HG02970 (cell line): ENCODE data around the gene TBXT.
"Not testable (repeated sequence)": the region's sequence is repeated elsewhere in the genome, so short reads cannot be mapped to it uniquely, and the experiment has no call there.

ENCODE experiments used
- ATAC-seq: cut with Tn5 transposase; IDR thresholded peaks from one replicate; pipeline ENCODE4 v1.9.1; 2021; ENCODE audit warnings: mild to moderate bottlenecking, moderate library complexity, moderate number of reproducible peaks; ENCODE audit not compliant: unreplicated experiment, low FRiP score

Gene TBXT

GRCh38 chr6:166173281-166173951 lies 5.8 kb upstream of the TBXT start:
- ATAC-seq, result no peak

DNA sequence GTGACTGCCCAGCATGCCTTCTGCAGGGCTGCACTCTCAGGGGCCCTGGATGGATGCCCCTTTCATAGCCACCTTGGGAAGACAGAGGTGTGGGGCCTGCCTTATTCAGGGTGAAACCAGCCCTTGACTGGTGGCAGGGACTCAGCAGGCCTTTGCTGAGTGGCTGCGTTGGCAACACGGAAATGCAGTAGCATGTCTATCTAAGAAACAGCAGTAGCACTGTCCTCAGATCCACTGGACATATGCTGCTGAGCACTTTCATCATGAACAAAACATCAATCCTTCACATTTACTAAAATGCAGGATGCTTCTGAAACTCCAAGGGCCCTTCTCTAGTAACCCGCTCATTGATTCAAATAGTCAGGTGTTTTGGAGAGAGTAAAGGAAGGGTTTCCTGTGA lies 4.9 kb upstream of the TBXT start:
- no peak for ATAC-seq

- no peak for ATAC-seq
Observed at GRCh38 chr6:166169549-166170421, 2.1 kb upstream of the TBXT start.

DNA sequence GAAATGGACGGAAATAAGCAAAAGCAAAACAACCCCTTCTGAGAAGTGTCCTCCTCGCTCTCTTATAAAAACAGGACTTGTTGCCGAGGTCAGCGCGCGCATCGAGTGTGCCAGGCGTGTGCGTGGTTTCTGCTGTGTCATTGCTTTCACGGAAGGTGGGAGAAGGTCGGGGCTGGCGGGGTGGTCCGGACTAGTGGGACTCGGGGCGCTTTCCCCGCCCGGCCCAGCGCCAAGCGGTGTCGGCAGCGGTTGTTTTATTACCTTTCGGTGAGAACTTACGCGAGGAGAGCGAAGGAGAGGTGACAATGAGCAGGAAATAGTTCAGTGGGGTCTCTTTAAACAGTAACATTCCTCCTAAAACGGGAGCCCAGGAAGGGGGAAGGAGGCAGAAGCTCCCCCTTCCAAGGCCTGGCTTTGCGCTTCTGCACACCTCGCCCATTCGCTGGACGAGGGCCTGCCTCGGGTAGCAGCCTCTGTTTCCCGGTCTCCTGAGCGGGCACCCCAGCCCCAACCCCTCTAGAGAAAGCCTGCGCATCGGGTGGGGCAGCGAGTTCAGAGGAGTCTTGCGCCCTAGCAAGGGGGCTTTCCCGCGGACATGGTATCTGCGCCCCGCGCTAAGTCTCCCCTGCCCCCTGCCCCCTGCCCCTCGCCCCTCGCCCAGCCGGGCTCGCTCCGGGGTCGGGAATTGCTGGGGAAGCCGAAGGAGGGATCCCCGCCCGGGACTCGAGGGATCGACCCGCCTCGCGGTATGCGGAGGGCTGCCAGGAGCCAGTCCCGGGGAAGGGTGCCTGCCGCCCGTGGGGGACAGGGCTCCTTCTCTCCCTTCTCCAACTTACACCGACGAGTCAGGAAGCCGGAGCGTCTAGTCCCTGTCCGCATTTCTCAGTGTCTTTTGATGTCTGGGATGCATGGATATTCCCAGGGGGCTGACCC lies 1.2 kb upstream of the TBXT start:
- ATAC-seq, result no peak

- no peak for ATAC-seq
Observed at GRCh38 chr6:166167258-166167731, 356 bp downstream of the TBXT start.

GRCh38 chr6:166166314-166167257 lies 1.1 kb downstream of the TBXT start:
- ATAC-seq, result no peak

- no peak for ATAC-seq
Observed at GRCh38 chr6:166165558-166166313, 1.9 kb downstream of the TBXT start.

DNA sequence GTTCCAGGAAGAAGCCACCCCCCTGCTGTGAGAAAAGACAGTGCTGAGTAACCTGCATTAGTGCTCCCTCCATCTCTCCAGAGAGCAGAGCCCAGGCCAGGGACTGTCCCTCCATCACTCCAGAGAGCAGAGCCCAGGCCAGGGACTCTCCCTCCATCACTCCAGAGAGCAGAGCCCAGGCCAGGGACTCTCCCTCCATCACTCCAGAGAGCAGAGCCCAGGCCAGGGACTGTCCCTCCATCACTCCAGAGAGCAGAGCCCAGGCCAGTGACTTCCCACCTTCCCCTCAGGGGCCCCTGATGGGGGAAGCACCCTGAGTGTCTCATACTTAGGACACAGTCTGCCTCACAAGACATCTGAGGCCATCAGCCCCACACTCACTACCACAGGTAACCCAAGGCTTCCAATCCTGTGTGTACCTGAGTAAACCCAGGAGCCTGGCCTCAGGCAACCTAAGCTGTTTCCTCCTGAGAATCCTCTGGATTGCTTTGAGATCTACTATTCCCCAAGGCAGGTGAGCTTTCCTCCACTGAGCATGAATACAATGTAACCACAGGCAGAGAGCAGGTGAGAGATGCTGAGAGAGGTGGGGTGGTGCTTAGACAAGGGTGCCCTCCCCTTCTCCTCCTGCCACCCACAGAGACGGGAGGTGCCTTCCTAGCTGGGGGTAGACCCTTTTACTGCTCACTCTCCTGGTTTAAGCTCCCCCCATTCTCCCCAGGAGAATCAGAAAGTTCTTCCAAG lies 4.9 kb downstream of the TBXT start:
- ATAC-seq, result peak; percentile 68

DNA sequence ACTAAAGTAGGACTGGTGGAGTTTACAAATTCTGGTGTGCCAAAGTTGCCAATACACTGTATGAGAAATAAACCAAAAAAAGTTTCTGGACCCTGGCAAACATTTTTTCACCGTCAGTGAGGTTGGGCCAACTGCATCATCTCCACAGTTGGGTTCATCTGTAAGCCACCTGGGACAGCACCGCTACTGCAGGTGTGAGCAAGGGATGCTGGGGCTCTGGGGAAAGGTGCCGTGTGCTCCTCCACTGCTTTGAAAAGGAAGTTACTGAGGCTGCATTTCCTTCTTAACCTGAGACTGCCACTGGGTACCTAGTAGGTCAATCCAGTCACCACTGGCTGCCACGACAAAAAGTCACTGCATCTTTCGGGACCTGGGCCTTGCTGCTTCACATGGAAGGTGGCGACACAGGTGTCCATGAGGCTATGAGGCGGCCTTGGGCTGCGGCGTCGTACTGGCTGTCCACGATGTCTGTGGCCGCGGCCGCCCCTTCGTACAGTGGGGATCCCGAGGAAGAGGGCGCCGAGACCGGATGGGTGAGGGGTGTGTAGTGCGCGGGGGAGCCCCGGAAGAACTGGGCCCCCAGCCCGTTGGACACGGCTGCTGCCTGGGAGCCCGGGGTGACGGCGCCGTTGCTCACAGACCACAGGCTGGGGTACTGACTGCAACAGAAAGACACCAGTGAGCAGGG lies 9.6 kb downstream of the TBXT start:
- ATAC-seq, result no peak

GRCh38 chr6:166156942-166157341 lies 10.7 kb downstream of the TBXT start:
- ATAC-seq, result no peak

GRCh38 chr6:166153966-166154365 lies 13.7 kb downstream of the TBXT start:
- no peak for ATAC-seq

GRCh38 chr6:166152660-166153059 lies 15.0 kb downstream of the TBXT start:
- no peak for ATAC-seq

DNA sequence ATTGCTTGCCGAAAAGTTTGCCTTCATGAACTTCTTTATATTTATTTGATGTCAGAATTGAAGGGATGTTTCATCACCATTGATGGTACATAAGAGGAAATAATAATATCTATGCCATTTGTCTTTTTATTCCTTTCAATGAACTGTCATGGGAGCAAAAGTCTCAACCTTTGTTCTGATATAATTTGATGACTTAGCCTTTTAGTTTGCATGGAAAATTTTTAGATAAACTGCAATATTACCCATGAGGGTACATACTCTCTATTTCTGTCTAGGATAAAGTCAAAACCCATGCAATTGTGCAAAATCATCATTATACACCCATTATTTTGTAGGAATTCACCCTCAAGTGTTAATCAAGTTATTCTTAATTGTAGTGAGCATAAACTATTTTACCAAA lies 15.9 kb downstream of the TBXT start:
- ATAC-seq, result no peak

DNA sequence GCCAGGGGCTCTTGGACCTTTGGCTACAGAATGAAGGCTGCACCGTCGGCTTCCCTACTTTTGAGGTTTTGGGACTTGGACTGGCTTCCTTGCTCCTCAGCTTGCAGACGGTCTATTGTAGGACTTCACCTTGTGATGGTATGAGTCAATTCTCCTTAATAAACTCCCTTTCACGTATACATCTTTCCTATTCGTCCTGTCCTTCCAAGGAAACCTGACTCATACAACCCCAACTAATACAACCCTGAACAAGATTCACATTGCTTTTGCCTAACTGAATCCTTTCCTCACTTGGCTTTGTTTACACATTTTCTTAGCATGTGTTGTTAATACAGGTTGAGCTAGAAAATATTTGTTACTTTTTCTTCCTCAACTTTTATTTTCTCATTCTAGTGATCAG lies 21.9 kb downstream of the TBXT start:
- ATAC-seq, result no peak

GRCh38 chr6:166143011-166143410 lies 24.6 kb downstream of the TBXT start:
- no peak for ATAC-seq

GRCh38 chr6:166127624-166128472 lies 39.8 kb downstream of the TBXT start:
- no peak for ATAC-seq

DNA sequence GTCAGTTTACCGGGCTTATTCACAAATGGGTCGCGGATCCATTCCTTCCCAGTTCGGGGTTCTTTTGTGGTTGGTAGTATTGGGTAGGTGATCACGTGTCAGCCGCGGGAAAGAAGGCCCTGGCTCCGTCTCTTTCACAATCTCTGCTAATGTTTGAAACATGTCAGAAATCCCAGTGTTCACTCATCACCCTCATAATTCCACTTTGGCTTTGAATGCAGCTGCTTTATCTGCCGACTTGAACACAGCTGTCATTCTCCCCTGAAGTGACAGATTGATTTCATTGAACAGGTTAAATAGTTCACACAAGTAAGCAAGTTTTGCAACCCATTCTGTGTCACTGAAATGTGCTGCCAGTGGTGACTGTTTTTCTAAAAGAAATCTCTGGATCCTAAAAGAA lies 44.5 kb downstream of the TBXT start:
- not testable (repeated sequence) for ATAC-seq
